Keratinocyte (primary cell): ENCODE data around the gene TSPAN17. TPM values are rescaled to one million over a fixed set of nuclear protein-coding genes. Genes with fewer than 3 reads are reported as not detected.

Experiments
- DNase-seq: peaks from one replicate; pipeline ENCODE4 v3.0.0-alpha.2; 2011; ENCODE audit warnings: low read depth, missing footprints, low spot score
- FAIRE-seq: peaks from 2 replicates; lab custom pipeline; 2011; peaks lifted over from hg19 to GRCh38; lab: Jason Lieb, UNC
- H2AFZ ChIP-seq: 2 replicates; pipeline ENCODE4 v1.6.0; 2012; ENCODE audit warnings: low read length, control low read depth, inconsistent platforms; ENCODE audit not compliant: control insufficient read depth
- H3K27ac ChIP-seq: 2 replicates; pipeline ENCODE4 v1.5.1; 2011; ENCODE audit warnings: low read length; ENCODE audit not compliant: control insufficient read depth, insufficient read depth
- H3K27me3 ChIP-seq: 3 replicates; pipeline ENCODE4 v1.6.0; 2011; ENCODE audit warnings: low read length; ENCODE audit not compliant: control insufficient read depth, insufficient read depth; ENCODE audit errors: extremely low read depth
- H3K36me3 ChIP-seq, 2 experiments: 2 replicates in 1 of 2; 3 replicates in 1 of 2; pipeline ENCODE4 v1.5.1; 2011; ENCODE audit warnings: low read length in 2 of 2, mild to moderate bottlenecking in 1 of 2; ENCODE audit not compliant: control insufficient read depth in 2 of 2, insufficient read depth in 2 of 2; ENCODE audit errors: extremely low read depth in 1 of 2
- H3K4me1 ChIP-seq: 3 replicates; pipeline ENCODE4 v1.5.1; 2011; ENCODE audit warnings: low read length; ENCODE audit not compliant: control insufficient read depth, insufficient read depth; ENCODE audit errors: extremely low read depth
- H3K4me2 ChIP-seq: 3 replicates; pipeline ENCODE4 v1.6.0; 2011; ENCODE audit warnings: low read depth, low read length; ENCODE audit not compliant: control insufficient read depth, insufficient read depth; ENCODE audit errors: extremely low read depth
- H3K4me3 ChIP-seq, 3 experiments: fragments of 200-600 bp in 1 of 3; sonication (generic) in 1 of 3; 2 replicates in 2 of 3; 3 replicates in 1 of 3; pipeline ENCODE4 v1.5.1; 2011 to 2016; ENCODE audit warnings: low read length in 3 of 3, mild to moderate bottlenecking in 3 of 3, control low read depth in 2 of 3, inconsistent platforms in 1 of 3, low read depth in 1 of 3, mixed read lengths in 1 of 3, mixed run types in 1 of 3, moderate library complexity in 1 of 3; ENCODE audit not compliant: control insufficient read depth in 2 of 3, insufficient read depth in 2 of 3; ENCODE audit errors: extremely low read depth in 1 of 3
- H3K79me2 ChIP-seq: 2 replicates; pipeline ENCODE4 v1.6.0; 2012; ENCODE audit warnings: low read length; ENCODE audit not compliant: control insufficient read depth, insufficient read depth
- H3K9ac ChIP-seq: 3 replicates; pipeline ENCODE4 v1.6.0; 2011; ENCODE audit warnings: low read length; ENCODE audit not compliant: control insufficient read depth, insufficient read depth; ENCODE audit errors: extremely low read depth
- H3K9me1 ChIP-seq: 3 replicates; pipeline ENCODE4 v1.6.0; 2011; ENCODE audit warnings: low read length; ENCODE audit not compliant: control insufficient read depth, insufficient read depth; ENCODE audit errors: extremely low read depth
- H3K9me3 ChIP-seq: 2 replicates; pipeline ENCODE4 v1.5.1; 2012; ENCODE audit warnings: low read depth, low read length; ENCODE audit not compliant: control insufficient read depth
- H4K20me1 ChIP-seq: 3 replicates; pipeline ENCODE4 v1.6.0; 2011; ENCODE audit warnings: low read length; ENCODE audit not compliant: control insufficient read depth, insufficient read depth; ENCODE audit errors: extremely low read depth
- CTCF ChIP-seq, 3 experiments: IDR thresholded peaks in 1 of 3; conservative IDR thresholded peaks in 1 of 3; optimal IDR thresholded peaks in 1 of 3; 2 replicates in 2 of 3; 3 replicates in 1 of 3; pipeline versions ENCODE3 to v1.5.1; 2011; ENCODE audit warnings: low read length in 3 of 3, mild to moderate bottlenecking in 3 of 3, moderate library complexity in 2 of 3, control low read depth in 1 of 3, inconsistent platforms in 1 of 3; ENCODE audit not compliant: insufficient read depth in 2 of 3; ENCODE audit errors: extremely low read depth in 1 of 3
- EZH2 ChIP-seq: IDR thresholded peaks from one replicate; pipeline ENCODE4 v1.6.1; 2012; ENCODE audit warnings: inconsistent platforms, mild to moderate bottlenecking, low read length, moderate library complexity
- dilution Hi-C: fragments of 300-500 bp; cut with MboI; formaldehyde crosslinking; loops from one replicate; pipeline ENCODE4 v1.7.0; 2020; ENCODE audit warnings: low sequenced_read_pairs; ENCODE audit not compliant: extremely low pct_ligation_motif_present
- polyA plus RNA-seq, 5 experiments: library from polyadenylated mRNA; depleted of rRNA in 3 of 5; stranded (reverse) in 3 of 5; stranded (forward) in 1 of 5; unstranded in 1 of 5; fragments of >200 nt; gene quantifications; 1 replicate in 1 of 5; 2 replicates in 3 of 5; 3 replicates in 1 of 5; pipeline versions ENCODE4 v1.2.1 to v1.2.3, GENCODE V29; 2011 to 2012; ENCODE audit warnings: missing spikeins in 2 of 5, low read depth in 1 of 5, low replicate concordance in 1 of 5

The TSPAN17 gene
- polyA plus RNA-seq, 1 donor (not counting 4 experiments of a cell fraction or from before 2014, with no cell fraction given), result 53.1 TPM

DNA sequence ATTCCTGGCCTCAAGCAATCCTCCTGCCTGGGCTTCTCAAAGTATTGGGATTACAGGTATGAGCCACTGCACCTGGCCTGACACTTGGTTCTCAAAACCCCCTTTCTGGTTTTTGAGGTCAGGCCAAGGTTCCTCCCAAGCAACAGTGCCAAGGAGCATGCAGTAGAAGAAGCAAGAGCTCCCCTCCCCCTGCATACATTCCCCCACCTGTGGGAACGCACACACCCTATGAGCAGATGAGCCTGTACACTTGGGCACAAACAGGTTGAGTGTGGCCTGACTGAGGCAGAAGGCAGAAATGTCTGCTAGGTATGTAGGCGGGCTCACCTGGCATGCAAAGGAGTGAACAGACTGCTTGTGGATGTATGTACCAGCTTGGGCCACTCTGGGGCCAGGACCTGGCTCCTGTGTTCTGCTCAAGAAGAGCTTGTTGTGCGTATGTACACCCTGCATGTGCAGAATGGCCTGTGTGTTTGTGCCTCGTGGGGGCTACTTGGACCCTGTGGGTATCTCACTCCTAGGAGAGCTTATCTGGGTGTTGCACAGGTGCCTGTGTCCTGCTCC, 39.1 kb upstream of the TSPAN17 start:
- no peak overlapping the region for H3K27ac ChIP-seq
- H3K36me3 ChIP-seq, result no peaks in the 10 kb centered on the region
- no peaks in the 10 kb centered on the region for H3K27me3 ChIP-seq
- TF ChIP-seq CTCF (optimal IDR thresholded peaks at IDR 0.05 in 1 of 3, IDR thresholded peaks at IDR 0.05 in 1 of 3, conservative IDR thresholded peaks at IDR 0.05 in 1 of 3; ENCODE audit: extremely low read depth in 1 of 3, insufficient read depth in 2 of 3, low read length in 3 of 3), result no peak
- no peak for TF ChIP-seq EZH2
- H3K9me3 ChIP-seq, result no peaks in the 10 kb centered on the region
- H3K79me2 ChIP-seq, result no peaks in the 10 kb centered on the region
- no peaks in the 10 kb centered on the region for H4K20me1 ChIP-seq
- DNase-seq, result no peak
- dilution Hi-C loops, result no loop called here
- H3K4me3 ChIP-seq, result no peak overlapping the region
- H3K9me1 ChIP-seq, result peaks cover 2% of the 10 kb centered on the region
- H2AFZ ChIP-seq, result no peak overlapping the region
- H3K9ac ChIP-seq, result no peak overlapping the region
- no peak for FAIRE-seq
- H3K4me1 ChIP-seq, result peaks cover 21% of the 10 kb centered on the region
- peak overlapping the region; percentile 27 for H3K4me2 ChIP-seq

DNA sequence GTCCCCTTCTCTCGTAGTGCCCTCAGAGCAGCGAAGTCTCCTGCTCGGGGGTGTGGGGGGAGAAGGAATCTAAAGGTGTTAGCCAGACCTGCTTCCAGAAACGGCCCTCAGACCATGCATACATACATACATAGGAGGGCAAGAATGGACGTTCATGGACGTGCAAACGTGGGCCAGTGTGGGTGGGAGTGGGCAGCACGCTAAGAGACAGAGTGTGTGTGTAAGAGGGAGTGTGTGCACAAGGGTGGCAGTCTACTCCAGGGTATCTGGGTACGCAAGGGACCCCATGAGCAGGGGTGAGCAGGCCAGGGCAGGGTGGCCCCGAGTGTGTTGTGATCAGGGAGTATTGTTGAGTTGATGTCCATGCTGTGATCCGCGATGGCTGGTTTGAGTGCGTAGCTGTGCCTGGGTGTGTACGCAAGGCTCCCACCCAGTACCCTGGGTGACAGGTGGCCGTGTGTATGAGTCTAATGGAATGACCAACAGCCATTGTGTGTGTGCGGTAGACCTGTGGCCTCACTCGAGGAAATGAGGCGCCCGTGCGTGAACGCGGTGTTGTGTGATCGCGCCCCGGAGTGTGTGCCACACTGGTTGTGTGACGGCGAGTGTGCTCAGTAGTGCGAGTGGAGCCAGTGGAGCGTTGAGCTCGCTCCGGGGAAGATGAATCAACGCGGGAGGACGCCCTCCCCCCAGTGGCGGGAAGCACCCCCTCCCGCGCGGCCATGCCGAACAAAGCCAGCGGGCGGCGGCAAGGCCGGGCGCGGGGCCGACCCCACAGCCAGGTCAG, 38.2 kb upstream of the TSPAN17 start:
- FAIRE-seq (no peak), DNase-seq (no peak)
- Histone ChIP-seq H3K4me1 (peaks cover 25% of the 10 kb centered on the region), H3K79me2 (no peaks in the 10 kb centered on the region), H3K4me2 (peak overlapping the region; percentile 88), H2AFZ (peak overlapping the region; percentile 12), H3K9ac (no peak overlapping the region), H4K20me1 (no peaks in the 10 kb centered on the region), H3K9me1 (peaks cover 2% of the 10 kb centered on the region), H3K36me3 (no peaks in the 10 kb centered on the region), H3K9me3 (no peaks in the 10 kb centered on the region), H3K27me3 (no peaks in the 10 kb centered on the region), H3K4me3 (peak overlapping the region; percentile 58 to 67 (median 61)), H3K27ac (no peak overlapping the region)
- TF ChIP-seq EZH2 (no peak), CTCF (optimal IDR thresholded peaks at IDR 0.05 in 1 of 3, IDR thresholded peaks at IDR 0.05 in 1 of 3, conservative IDR thresholded peaks at IDR 0.05 in 1 of 3; ENCODE audit: extremely low read depth in 1 of 3, insufficient read depth in 2 of 3, low read length in 3 of 3) (no peak)
- dilution Hi-C loops, result no loop called here
